Posterior vena cava (tissue), 2 donors: ENCODE results near the gene PAFAH1B1. TPM values are rescaled to one million over a fixed set of nuclear protein-coding genes. Genes with fewer than 3 reads are reported as not detected.

Experiments
- DNase-seq: peaks from one replicate; pipeline ENCODE4 v3.0.0-alpha.2; 2020; ENCODE audit warnings: low spot score
- intact Hi-C, 2 donors: fragments of 100-400 bp; cut with DNase I; formaldehyde crosslinking; loops; one replicate each; pipeline versions ENCODE4 v1.14.1 to v1.14.2; 2022 to 2023
- microRNA-seq, 2 donors: library from miRNA; unstranded; fragments of <30 nt; microRNA quantifications; one replicate each; pipeline ENCODE4 v1.2.0, GENCODE V29; 2020 to 2021; ENCODE audit warnings: borderline microRNAs expressed in 2 of 2
- total RNA-seq, 2 donors: library from RNA; stranded (reverse); fragmentation: NEBNext Ultra II Directional; extraction: Animal tissue kit (Norgen Biotek cat#: 25700); gene quantifications; one replicate each; pipeline ENCODE4 v1.2.1, GENCODE V29; 2021
- donor health status: DM: yes; HTN: yes; CAD: no.
- donor health status: DM: yes; HTN: yes; CAD: no.

The PAFAH1B1 gene
- total RNA-seq, 2 donors from 2014 or later = 129 to 138 TPM

- intact Hi-C loops = no loop called here
- DNase-seq = no peak
Measured at GRCh38 chr17:2730764-2731353, 137.4 kb downstream of the PAFAH1B1 start.

GRCh38 chr17:2731807-2732206, 138.4 kb downstream of the PAFAH1B1 start:
- intact Hi-C loops = no loop called here
- DNase-seq = no peak

DNA sequence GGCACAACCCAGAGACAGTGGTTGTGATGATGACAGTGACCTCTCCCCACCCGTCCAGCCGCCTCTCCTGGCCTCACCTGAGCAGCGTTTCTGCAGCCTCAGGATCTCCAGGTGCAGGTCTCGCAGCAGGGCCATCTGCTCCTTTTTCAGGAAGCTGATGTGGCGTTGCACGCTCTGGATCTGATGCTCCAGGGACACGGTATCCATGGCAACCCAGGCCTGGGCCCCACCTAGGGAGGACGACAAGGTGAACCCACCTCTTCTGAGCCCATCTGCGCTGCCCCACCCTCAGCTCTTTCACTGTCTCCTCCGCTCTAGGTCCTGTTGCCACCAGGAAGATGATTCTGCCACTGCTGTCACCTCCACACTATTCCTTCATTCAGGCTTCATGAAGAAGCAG, 141.5 kb downstream of the PAFAH1B1 start:
- no peak for DNase-seq
- intact Hi-C loops = no loop called here

Small RNAs within 50 kb of the gene (microRNA-seq; reads per million reads assigned to microRNA genes)
- 0 reads per million in 2 donors for gene MIR6776

Other genes starting within 250 kb of the PAFAH1B1 start
- gene MNT, start 192.6 kb upstream of the PAFAH1B1 start, total RNA-seq = 10 to 100 TPM; 26.0 to 27.2 TPM
- gene METTL16, start 81.8 kb upstream of the PAFAH1B1 start, total RNA-seq = 10 to 100 TPM; 27.6 to 29.4 TPM
- 10 to 100 TPM; 36.0 to 44.5 TPM for gene CLUH, start 118.1 kb downstream of the PAFAH1B1 start, total RNA-seq
- gene CCDC92B, start 156.0 kb downstream of the PAFAH1B1 start, total RNA-seq = under 1 TPM; 0.05 to 0.23 TPM
- gene RAP1GAP2, start 202.8 kb downstream of the PAFAH1B1 start, total RNA-seq = 1 to 10 TPM; 3.6 to 6.0 TPM